ENCODE measurements around the gene L3MBTL3.
A peak's percentile ranks its signal among the peaks of the same experiment; 100 is the strongest.

Gene L3MBTL3

GRCh38 chr6:130018292-130018743 is at the start of gene L3MBTL3:
Gene L3MBTL3, plus strand, starts transcription at chr6:130018581. Its CDS starts 24,119 bp downstream, at chr6:130042700.
- no peaks in the 10 kb centered on the region for H3K27me3 Mint-ChIP-seq
- H3K27ac Mint-ChIP-seq = peak within 1 kb of the TSS; percentile 93
- H3K9me3 Mint-ChIP-seq = no peaks in the 10 kb centered on the region
- H3K4me3 Mint-ChIP-seq = peak within 1 kb of the TSS; percentile 100
- H3K4me1 Mint-ChIP-seq = peaks cover 31% of the 10 kb centered on the region
- peaks cover 2% of the 10 kb centered on the region for H3K36me3 Mint-ChIP-seq

- Mint-ChIP-seq H3K27me3 (no peaks in the 10 kb centered on the region), H3K4me1 (no peaks in the 10 kb centered on the region), H3K9me3 (no peaks in the 10 kb centered on the region), H3K4me3 (no peak overlapping the region), H3K36me3 (peaks cover 2% of the 10 kb centered on the region), H3K27ac (no peak overlapping the region)
These were observed 49.3 kb upstream of the L3MBTL3 start for GRCh38 chr6:129969064-129969463.

- peaks cover 15% of the 10 kb centered on the region for H3K9me3 Mint-ChIP-seq
- H3K36me3 Mint-ChIP-seq = peaks cover 12% of the 10 kb centered on the region
- H3K4me1 Mint-ChIP-seq = no peaks in the 10 kb centered on the region
- H3K27ac Mint-ChIP-seq = no peak overlapping the region
- H3K4me3 Mint-ChIP-seq = no peak overlapping the region
- H3K27me3 Mint-ChIP-seq = no peaks in the 10 kb centered on the region
These were observed 42.3 kb upstream of the L3MBTL3 start for GRCh38 chr6:129976110-129976509.

- Mint-ChIP-seq H3K4me1 (no peaks in the 10 kb centered on the region), H3K36me3 (peaks cover 12% of the 10 kb centered on the region), H3K27me3 (no peaks in the 10 kb centered on the region), H3K4me3 (no peak overlapping the region), H3K9me3 (peaks cover 15% of the 10 kb centered on the region), H3K27ac (no peak overlapping the region)
These were observed 40.0 kb upstream of the L3MBTL3 start for GRCh38 chr6:129978148-129978916.

- Mint-ChIP-seq H3K27me3 (no peaks in the 10 kb centered on the region), H3K27ac (no peak overlapping the region), H3K4me1 (no peaks in the 10 kb centered on the region), H3K9me3 (peaks cover 15% of the 10 kb centered on the region), H3K36me3 (peaks cover 12% of the 10 kb centered on the region), H3K4me3 (no peak overlapping the region)
These were observed 37.6 kb upstream of the L3MBTL3 start for GRCh38 chr6:129980821-129981220.

GRCh38 chr6:129981598-129981997 is 36.8 kb upstream of the L3MBTL3 start:
- Mint-ChIP-seq H3K27ac (no peak overlapping the region), H3K27me3 (no peaks in the 10 kb centered on the region), H3K9me3 (peaks cover 15% of the 10 kb centered on the region), H3K4me3 (no peak overlapping the region), H3K4me1 (no peaks in the 10 kb centered on the region), H3K36me3 (peaks cover 10% of the 10 kb centered on the region)

GRCh38 chr6:129989396-129989795 is 29.0 kb upstream of the L3MBTL3 start:
- H3K4me3 Mint-ChIP-seq = no peak overlapping the region
- H3K4me1 Mint-ChIP-seq = peaks cover 9% of the 10 kb centered on the region
- H3K27ac Mint-ChIP-seq = no peak overlapping the region
- no peaks in the 10 kb centered on the region for H3K9me3 Mint-ChIP-seq
- H3K27me3 Mint-ChIP-seq = no peaks in the 10 kb centered on the region
- no peaks in the 10 kb centered on the region for H3K36me3 Mint-ChIP-seq

GRCh38 chr6:129992881-129993280 is 25.5 kb upstream of the L3MBTL3 start:
- H3K27ac Mint-ChIP-seq = no peak overlapping the region
- peaks cover 9% of the 10 kb centered on the region for H3K4me1 Mint-ChIP-seq
- H3K27me3 Mint-ChIP-seq = no peaks in the 10 kb centered on the region
- H3K9me3 Mint-ChIP-seq = no peaks in the 10 kb centered on the region
- H3K4me3 Mint-ChIP-seq = no peak overlapping the region
- H3K36me3 Mint-ChIP-seq = no peaks in the 10 kb centered on the region

GRCh38 chr6:129994410-129994809 is 24.0 kb upstream of the L3MBTL3 start:
- H3K4me1 Mint-ChIP-seq = peaks cover 3% of the 10 kb centered on the region
- no peaks in the 10 kb centered on the region for H3K36me3 Mint-ChIP-seq
- no peaks in the 10 kb centered on the region for H3K27me3 Mint-ChIP-seq
- no peak overlapping the region for H3K27ac Mint-ChIP-seq
- no peaks in the 10 kb centered on the region for H3K9me3 Mint-ChIP-seq
- no peak overlapping the region for H3K4me3 Mint-ChIP-seq

GRCh38 chr6:129996387-129996786 is 22.0 kb upstream of the L3MBTL3 start:
- Mint-ChIP-seq H3K27me3 (no peaks in the 10 kb centered on the region), H3K27ac (no peak overlapping the region), H3K4me3 (no peak overlapping the region), H3K9me3 (no peaks in the 10 kb centered on the region), H3K36me3 (no peaks in the 10 kb centered on the region), H3K4me1 (no peaks in the 10 kb centered on the region)

- H3K4me3 Mint-ChIP-seq = no peak overlapping the region
- no peak overlapping the region for H3K27ac Mint-ChIP-seq
These were observed 17.6 kb upstream of the L3MBTL3 start for GRCh38 chr6:130000526-130001421.

GRCh38 chr6:130008236-130008873 is 10.0 kb upstream of the L3MBTL3 start:
- peaks cover 7% of the 10 kb centered on the region for H3K36me3 Mint-ChIP-seq
- no peak overlapping the region for H3K4me3 Mint-ChIP-seq
- H3K27me3 Mint-ChIP-seq = peaks cover 4% of the 10 kb centered on the region
- H3K9me3 Mint-ChIP-seq = no peaks in the 10 kb centered on the region
- H3K27ac Mint-ChIP-seq = no peak overlapping the region
- H3K4me1 Mint-ChIP-seq = peaks cover 7% of the 10 kb centered on the region

More at GRCh38 chr6:130000526-130001421, 17.6 kb upstream of the L3MBTL3 start:
- peaks cover 3% of the 10 kb centered on the region for H3K36me3 Mint-ChIP-seq
- H3K9me3 Mint-ChIP-seq = no peaks in the 10 kb centered on the region
- no peaks in the 10 kb centered on the region for H3K4me1 Mint-ChIP-seq
- H3K27me3 Mint-ChIP-seq = peaks cover 3% of the 10 kb centered on the region

GRCh38 chr6:130009146-130009545 is 9.2 kb upstream of the L3MBTL3 start:
- peaks cover 7% of the 10 kb centered on the region for H3K4me1 Mint-ChIP-seq
- H3K27me3 Mint-ChIP-seq = peaks cover 2% of the 10 kb centered on the region
- peak overlapping the region; percentile 80 for H3K27ac Mint-ChIP-seq
- H3K9me3 Mint-ChIP-seq = no peaks in the 10 kb centered on the region
- no peak overlapping the region for H3K4me3 Mint-ChIP-seq
- peaks cover 4% of the 10 kb centered on the region for H3K36me3 Mint-ChIP-seq

- Mint-ChIP-seq H3K4me1 (peaks cover 7% of the 10 kb centered on the region), H3K27me3 (peaks cover 1% of the 10 kb centered on the region), H3K36me3 (peaks cover 4% of the 10 kb centered on the region), H3K4me3 (no peak overlapping the region), H3K27ac (no peak overlapping the region), H3K9me3 (no peaks in the 10 kb centered on the region)
These were observed 8.0 kb upstream of the L3MBTL3 start for GRCh38 chr6:130010387-130010786.

- Mint-ChIP-seq H3K36me3 (peaks cover 4% of the 10 kb centered on the region), H3K27ac (no peak overlapping the region), H3K27me3 (peaks cover 1% of the 10 kb centered on the region), H3K9me3 (no peaks in the 10 kb centered on the region), H3K4me1 (peaks cover 9% of the 10 kb centered on the region), H3K4me3 (no peak overlapping the region)
These were observed 5.7 kb upstream of the L3MBTL3 start for GRCh38 chr6:130012728-130013127.

All from activated naive CD4-positive, alpha-beta T cell treated with anti-CD3 and anti-CD28 coated beads, Interleukin-2, amount 50 U/mL, for 24 hours (primary cell).